Esophagus muscularis mucosa (tissue), 4 donors: ENCODE data around the gene TRMT44.

ENCODE experiments used
- CTCF ChIP-seq, 3 experiments: fragments of 200-600 bp in 2 of 3; fragments of 450-650 bp in 1 of 3; sonication (generic) in 2 of 3; IDR thresholded peaks; one replicate each; pipeline ENCODE4 v1.5.1; 2017 to 2019; ENCODE audit warnings: antibody characterized with exemption in 3 of 3, mild to moderate bottlenecking in 2 of 3, moderate library complexity in 1 of 3
- EP300 ChIP-seq: sonication (generic); formaldehyde crosslinking; IDR thresholded peaks from one replicate; pipeline ENCODE4 v1.6.1; 2017; ENCODE audit warnings: antibody characterized with exemption
- POLR2A ChIP-seq: fragments of 450-650 bp; IDR thresholded peaks from one replicate; pipeline ENCODE4 v1.6.1; 2017; ENCODE audit warnings: antibody characterized with exemption, moderate library complexity, mild to moderate bottlenecking, low read depth
- POLR2AphosphoS5 ChIP-seq, 2 donors: sonication (generic); formaldehyde crosslinking; IDR thresholded peaks; one replicate each; pipeline ENCODE4 v1.6.1; 2017; ENCODE audit warnings: antibody characterized with exemption in 2 of 2

DNA sequence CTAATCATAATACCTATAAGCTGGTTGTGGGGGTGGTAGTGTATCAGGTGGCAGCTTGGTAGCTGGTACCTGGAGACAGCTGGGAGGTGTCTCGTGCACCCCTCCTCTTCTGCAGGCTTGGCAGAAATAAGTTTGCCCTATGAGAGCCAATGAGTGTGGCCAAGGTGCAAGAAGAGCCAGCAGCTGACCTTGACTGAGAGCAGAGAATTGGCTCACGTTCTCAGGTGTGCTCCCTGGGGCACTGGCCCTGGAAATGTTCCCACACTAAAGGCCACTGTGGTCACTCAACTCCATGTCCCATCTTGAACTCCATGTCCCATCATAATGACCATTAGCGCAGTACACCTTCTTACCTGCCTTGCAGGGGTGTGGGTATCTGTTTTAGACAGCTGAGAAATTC is 13.4 kb downstream of the TRMT44 start:
- TF ChIP-seq CTCF (IDR thresholded peaks at IDR 0.05): no peak
- TF ChIP-seq POLR2AphosphoS5 (IDR thresholded peaks at IDR 0.05): no peak
- no peak for TF ChIP-seq POLR2A
- no peak for TF ChIP-seq EP300
